Measurements from ENCODE around the gene MYL11. TPM values are rescaled to one million over a fixed set of nuclear protein-coding genes. Genes with fewer than 3 reads are reported as not detected.

The MYL11 gene
- total RNA-seq, 2 experiments from 2014 or later = 0.87 to 1.2 TPM

DNA sequence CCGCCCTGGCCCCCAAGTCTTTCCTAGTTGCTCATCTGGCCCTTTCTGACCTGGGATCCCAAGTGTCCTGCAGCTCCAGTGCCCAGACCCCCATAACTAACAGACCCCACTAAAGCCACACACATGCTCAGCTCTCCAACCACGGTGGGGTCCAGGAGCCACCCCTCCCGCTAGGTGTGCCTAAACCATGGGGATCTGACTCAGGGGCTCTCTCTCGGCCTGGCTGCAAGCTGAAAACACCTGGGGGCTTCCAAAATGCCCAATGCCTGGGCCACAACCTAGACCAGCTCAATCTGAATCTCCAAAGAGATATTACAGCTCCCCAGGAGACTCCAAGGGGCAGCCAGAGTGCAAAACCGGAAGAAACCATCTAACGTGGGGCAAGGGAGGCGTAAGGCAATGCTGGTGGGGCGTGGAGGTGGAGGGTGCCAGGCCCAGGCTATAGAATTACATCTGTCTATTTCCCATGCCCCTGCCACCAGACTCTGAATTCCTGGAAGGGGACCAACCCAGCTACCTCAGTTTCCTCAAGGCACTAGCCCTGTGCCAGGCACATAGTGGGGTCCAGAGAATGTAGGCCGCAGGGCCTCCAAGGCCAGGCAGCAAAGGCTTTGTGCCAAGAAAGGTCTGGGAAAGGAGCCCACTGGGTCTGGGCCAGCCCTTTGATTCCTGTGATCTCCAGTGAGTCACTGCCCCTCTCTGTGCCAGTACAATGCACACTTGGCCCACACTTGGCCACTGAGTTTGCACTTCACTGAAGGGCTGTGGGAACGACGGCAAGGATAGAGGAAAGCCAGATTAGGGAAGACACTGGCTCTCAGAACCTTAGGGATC is 22.8 kb upstream of the MYL11 start:
- ATAC-seq = no peak

GRCh38 chr16:30352488-30353401 is 21.9 kb upstream of the MYL11 start:
- Mint-ChIP-seq H3K36me3 (ENCODE audit: low read depth) (peaks cover 41% of the 10 kb centered on the region), H3K4me1 (ENCODE audit: low read depth) (peaks cover 60% of the 10 kb centered on the region), H3K27me3 (no peaks in the 10 kb centered on the region), H3K9me3 (no peaks in the 10 kb centered on the region), H3K27ac (peak overlapping the region; percentile 42), H3K4me3 (peak overlapping the region; percentile 24)
- no peak for ATAC-seq
- ChIA-PET CTCF (interaction anchor here (1.8 kb wide), 1 partner anchor 14 kb away, joined by 5 read pairs; no protein-coding TSS in a partner anchor), POLR2A (interaction anchor here (0.9 to 9.7 kb wide), 4 partner anchors 10 to 54 kb away, joined by 3 to 73 read pairs (median 4); partner anchors contain the start of gene TBC1D10B)
- intact Hi-C loops (cut with micrococcal nuclease) = no loop called here
- no peak for TF ChIP-seq CTCF (IDR thresholded peaks at IDR 0.05)
- DNase-seq = no peak

More for the DNA sequence above, 22.8 kb upstream of the MYL11 start:
- peaks cover 56% of the 10 kb centered on the region for H3K4me1 Mint-ChIP-seq (ENCODE audit: low read depth)
- TF ChIP-seq CTCF (IDR thresholded peaks at IDR 0.05) = no peak
- POLR2A ChIA-PET = interaction anchor here (0.9 to 1.2 kb wide), 4 partner anchors 9 to 58 kb away, joined by 3 to 5 read pairs (median 3); no protein-coding TSS in a partner anchor
- H3K9me3 Mint-ChIP-seq = no peaks in the 10 kb centered on the region
- CTCF ChIA-PET = no interaction called here
- intact Hi-C loops (cut with micrococcal nuclease) = no loop called here
- no peak for DNase-seq
- no peak overlapping the region for H3K4me3 Mint-ChIP-seq
- H3K27me3 Mint-ChIP-seq = no peaks in the 10 kb centered on the region
- H3K27ac Mint-ChIP-seq = peak overlapping the region; percentile 81
- peaks cover 41% of the 10 kb centered on the region for H3K36me3 Mint-ChIP-seq (ENCODE audit: low read depth)

GRCh38 chr16:30353438-30354129 is 21.0 kb upstream of the MYL11 start:
- POLR2A ChIA-PET = interaction anchor here (0.9 to 9.7 kb wide), 7 partner anchors 7 to 219 kb away, joined by 3 to 73 read pairs (median 6); partner anchors contain the start of gene TBC1D10B

More at GRCh38 chr16:30353438-30354129, 21.0 kb upstream of the MYL11 start:
- H3K27me3 Mint-ChIP-seq = no peaks in the 10 kb centered on the region
- no peaks in the 10 kb centered on the region for H3K9me3 Mint-ChIP-seq
- no peak for TF ChIP-seq CTCF (IDR thresholded peaks at IDR 0.05)
- intact Hi-C loops (cut with micrococcal nuclease) = no loop called here
- CTCF ChIA-PET = interaction anchor here (1.8 to 2.0 kb wide), 3 partner anchors 13 to 56 kb away, joined by 5 to 8 read pairs (median 5); partner anchors contain the start of gene ZNF771
- ATAC-seq (no peak), DNase-seq (no peak)
- H3K27ac Mint-ChIP-seq = no peak overlapping the region
- peaks cover 41% of the 10 kb centered on the region for H3K36me3 Mint-ChIP-seq (ENCODE audit: low read depth)
- peak overlapping the region; percentile 97 for H3K4me3 Mint-ChIP-seq
- H3K4me1 Mint-ChIP-seq (ENCODE audit: low read depth) = peaks cover 60% of the 10 kb centered on the region
